OCI-M1 (cell line): ENCODE data around the gene MYLK4.

ENCODE experiments used
- DNase-seq: peaks from one replicate; lab custom pipeline; 2025; lab: John Stamatoyannopoulos, UW

MYLK4 gene

DNA sequence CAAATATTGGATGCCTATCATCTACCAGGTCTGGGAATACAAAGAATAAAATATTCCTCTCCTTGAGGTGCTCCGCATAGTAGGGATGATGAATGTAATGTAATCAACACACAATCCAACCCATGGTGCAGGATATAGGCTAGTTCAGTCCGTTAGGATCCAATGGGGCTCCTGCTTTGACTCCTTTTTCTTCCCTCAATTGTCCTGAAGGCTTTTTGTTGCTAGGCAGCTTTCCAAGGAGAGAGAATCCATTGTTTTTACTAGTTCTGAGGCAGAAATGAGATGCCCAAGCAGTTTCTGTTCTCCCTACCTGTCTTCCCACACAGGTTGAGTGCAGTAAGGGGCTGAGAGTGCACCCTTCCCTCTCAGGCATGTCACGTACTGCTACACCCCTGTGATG, 26.5 kb upstream of the MYLK4 start:
- no peak for DNase-seq

DNA sequence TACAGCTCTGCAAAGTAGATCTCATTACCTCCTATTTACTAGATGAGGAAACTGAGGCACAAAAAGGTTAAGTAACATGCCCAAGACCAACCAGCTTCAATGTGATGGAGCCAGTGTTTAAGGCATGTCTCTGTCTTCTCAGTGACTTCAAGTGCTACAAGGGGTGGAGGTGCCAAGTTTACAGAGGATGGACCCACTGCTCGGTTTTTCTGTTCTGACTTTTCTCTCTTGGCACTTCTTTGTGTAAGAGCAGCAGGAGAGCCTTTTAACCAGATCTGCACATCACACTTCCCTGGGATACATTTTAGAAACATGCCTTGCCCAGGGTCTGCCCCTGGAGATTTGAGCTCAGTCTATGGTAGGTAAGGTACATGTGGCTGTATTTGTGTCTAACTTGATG, 24.3 kb upstream of the MYLK4 start:
- DNase-seq: no peak

DNA sequence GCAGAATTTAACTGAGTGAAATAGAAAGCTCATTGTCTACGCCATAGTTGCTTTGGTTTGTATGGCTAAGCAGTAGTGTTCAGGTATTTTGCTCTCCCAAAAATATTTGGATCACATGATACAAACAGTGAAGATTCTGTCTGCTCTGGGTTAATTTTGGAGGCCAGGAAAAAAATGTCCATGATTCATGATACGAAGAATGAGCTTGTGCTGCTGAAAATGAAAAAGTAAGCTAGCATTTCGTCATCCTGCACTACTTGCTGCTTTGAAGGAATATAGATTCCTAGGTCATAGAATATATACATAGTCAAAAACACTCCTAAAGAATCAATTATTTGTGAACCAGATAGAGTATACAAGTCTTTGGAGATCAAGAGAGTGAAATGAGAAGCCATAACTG, 22.7 kb upstream of the MYLK4 start:
- no peak for DNase-seq

DNA sequence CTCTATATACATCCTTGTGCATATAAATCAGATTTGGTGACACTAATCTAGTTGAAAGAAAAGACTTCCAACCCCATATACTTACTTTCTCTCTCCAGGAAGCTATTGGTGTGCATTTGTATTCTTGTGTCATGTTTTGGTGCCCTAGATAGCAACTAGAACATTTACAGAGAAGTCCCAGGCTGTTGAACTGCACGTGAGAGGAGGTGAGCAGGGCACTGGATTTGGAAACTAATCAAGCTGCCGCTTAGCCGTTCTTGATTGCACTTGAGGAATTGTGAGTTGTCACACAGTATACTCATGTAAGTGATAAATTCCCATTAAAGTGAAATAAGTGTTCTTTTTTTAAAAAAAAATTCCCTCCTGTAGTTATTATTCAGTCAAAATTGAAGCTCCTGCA, 22.1 kb upstream of the MYLK4 start:
- no peak for DNase-seq

DNA sequence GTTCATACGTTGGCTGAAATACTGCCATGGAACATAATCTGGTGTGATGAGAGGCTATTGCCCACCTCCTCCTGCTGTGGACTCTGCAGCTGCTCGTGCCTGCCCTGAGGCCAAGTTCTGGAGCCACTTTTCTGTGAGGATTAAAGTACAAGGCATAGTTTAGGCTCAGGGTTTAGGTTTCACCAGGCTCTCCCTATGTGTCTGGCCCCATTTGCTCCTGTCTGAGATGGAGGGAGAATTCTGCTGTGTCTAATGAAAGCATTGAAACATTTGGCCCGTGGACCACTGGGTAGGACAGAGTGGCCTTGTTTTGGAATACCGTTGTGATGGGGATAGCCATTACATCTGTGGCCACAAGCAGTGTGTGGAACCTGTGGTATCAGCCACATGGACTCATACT, 20.4 kb upstream of the MYLK4 start:
- DNase-seq: no peak

DNA sequence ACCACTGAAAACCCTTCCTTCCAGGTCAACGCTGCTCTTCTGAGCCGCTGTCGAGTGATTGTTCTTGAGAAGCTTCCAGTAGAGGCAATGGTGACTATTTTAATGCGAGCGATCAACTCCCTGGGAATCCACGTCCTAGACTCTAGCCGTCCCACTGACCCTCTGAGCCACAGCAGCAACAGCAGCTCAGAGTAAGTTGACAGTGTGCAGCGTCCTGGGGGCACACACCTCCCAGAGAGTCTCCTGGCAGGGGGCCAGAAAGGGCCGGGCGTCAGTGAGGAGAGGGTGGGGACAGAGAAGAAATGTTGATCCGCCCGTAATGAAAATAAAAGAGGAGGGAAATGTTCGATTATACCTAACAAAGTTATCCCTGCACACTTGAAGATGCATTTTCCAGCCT, 19.4 kb upstream of the MYLK4 start:
- DNase-seq: peak; percentile 69

DNA sequence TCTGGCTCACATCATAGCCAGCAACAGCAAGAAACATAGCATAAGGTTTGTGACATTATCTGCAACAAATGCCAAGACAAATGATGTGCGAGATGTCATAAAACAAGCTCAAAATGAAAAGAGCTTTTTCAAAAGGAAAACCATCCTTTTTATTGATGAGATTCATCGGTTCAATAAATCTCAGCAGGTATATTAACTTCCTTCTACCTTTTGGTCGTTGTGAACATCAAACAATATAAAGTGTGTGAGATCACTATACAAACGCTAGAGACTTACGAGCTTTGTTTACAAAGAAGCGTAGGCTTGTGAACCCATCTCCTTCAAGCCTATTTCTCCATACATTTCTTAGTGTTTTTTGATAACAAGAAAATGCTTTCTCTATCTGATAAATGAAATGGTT, 18.0 kb upstream of the MYLK4 start:
- no peak for DNase-seq

DNA sequence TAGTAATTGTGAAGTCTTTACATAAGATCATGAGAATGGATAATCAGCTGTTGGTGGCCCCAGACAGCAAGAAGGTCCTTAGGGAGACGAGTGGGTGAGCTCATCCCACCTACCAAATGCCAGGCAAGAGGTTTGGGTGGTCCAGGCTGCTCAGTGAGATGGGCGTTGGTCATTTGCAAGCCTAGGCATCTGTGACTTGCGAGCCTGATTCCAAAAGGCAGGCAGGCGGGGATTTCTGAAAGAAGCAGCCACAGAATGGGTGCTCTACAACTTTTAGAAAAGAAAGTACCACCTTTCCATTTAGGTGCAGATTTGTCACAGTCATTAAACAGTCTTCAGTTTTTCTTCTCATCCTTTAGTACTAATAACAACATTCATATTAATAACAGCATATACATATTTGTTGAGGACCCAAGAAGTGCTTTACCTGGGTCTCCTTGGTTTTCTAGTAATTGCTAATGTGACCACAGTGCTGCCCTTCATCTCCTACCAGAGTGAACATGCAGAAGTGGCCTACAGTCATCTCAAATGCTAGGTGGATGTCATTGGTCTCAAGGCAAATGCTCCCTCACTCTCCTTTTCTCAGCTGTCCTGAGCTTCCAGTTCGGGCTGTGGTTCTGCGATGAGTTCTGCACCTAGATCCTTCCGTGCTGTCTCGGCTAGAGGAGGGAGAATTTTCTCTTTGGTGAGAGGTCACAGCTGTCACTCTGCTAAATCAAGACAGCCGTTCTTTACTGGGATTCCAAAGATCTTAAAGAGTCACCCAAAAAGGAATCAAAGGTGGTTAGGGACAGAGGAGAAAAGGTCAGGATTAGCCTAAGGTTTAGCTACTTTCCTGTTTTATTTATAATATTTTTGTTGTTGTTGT, 17.2 kb upstream of the MYLK4 start:
- peak; percentile 47 for DNase-seq

DNA sequence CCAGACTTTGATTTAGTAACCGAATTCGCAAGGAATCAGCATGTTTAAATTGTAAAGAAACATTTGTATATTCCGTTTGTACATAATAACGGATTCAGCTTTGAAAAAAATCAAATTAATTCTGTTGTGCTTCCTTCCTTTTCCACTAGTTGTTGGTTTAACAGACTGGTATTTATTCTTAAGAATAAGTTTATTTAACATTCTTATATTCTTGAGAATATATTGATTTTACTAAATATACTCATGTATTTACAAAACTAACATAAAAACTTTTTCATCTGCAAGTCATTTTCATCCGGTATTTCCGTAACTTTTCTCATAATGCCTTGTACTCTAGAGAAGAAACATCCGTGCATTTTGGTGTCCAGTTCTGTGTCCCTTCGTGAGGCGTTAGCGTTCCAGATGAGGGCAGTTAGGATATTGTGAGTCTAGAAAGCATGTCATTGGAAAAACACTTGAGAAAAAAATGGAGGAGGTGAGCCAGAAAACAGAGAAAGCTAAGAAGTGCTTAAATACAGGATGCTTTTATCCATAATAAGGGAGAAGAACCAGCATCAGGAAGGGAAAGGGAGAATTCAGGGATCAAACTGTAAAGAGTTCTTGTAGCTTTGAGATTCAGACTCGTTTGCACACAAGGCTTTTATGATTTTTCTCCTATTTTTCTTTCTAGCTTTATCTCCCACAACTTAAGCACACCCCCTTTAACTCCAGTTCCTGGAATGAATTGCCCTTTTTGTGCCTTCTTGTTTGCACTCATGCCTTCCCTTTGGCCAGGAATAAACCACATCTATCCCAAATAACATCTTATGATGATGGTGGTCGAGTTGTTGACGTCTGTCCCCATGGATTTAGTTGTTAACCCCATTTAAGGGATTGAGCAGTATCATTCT, 16.3 kb upstream of the MYLK4 start:
- DNase-seq: peak; percentile 79

DNA sequence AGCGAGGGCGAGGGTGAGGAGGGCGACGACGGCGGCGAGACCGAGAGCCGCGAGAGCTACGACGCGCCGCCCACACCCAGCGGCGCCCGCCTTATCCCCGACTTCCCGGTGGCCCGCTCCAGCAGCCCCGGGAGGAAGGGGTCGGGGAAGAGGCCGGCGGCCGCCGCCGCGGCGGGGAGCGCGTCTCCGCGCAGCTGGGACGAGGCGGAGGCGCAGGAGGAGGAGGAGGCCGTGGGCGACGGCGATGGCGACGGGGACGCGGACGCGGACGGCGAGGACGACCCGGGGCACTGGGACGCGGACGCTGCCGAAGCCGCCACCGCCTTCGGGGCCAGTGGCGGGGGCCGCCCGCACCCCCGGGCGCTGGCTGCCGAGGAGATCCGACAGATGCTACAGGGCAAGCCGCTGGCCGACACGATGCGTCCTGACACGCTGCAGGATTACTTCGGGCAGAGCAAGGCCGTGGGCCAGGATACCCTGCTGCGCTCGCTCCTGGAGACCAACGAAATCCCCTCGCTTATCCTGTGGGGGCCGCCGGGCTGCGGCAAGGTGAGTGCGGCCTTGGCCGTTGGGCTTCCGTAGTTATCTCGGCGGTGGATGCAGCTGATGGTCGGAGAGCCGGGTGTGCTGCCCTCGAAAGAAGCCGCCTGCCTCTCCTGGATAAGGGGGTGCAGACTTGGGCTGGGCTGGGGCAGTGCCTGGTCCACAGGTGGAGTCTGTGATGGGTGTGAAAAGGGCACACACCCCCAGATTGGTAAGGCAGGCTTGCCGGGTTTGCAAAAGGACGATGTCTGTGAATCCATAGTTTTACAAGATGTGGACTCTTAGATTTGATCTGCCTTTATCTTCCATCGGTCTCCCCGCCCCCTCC, 15.4 kb upstream of the MYLK4 start:
- peak; percentile 68 for DNase-seq

DNA sequence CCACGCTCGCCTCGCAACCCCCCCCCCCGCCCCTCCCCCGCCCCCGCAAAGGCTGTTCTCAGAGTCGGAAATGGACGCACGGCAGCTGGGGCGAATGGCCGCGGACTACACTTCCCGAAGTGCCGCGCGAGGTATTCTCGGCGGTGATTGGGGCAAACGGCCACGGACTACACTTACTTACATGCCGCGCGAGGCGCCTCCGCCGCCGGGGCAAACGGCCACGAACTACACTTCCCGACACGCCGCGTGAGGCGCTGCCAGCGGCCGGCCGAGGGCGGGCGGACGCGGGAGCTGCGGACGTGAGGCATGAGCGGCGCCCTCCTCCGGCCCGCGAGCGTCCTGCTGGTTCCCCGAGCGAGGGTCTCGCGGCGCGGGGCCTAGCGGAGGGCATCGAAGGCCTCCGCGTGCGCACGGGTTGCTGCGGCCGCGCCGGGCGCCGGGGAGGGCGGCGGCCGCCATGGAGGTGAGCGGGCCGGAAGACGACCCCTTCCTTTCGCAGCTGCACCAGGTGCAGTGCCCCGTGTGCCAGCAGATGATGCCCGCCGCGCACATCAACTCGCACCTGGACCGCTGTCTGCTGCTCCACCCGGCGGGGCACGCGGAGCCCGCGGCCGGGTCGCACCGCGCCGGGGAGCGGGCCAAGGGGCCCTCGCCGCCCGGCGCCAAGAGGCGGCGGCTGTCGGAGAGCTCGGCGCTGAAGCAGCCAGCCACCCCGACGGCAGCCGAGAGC, 14.6 kb upstream of the MYLK4 start, which contains the start of gene WRNIP1:
Gene WRNIP1 (plus strand): TSS at position 228 of the 730 bp plus-strand sequence. CDS start 230 bp downstream, at position 458.
- DNase-seq: peak; percentile 99

DNA sequence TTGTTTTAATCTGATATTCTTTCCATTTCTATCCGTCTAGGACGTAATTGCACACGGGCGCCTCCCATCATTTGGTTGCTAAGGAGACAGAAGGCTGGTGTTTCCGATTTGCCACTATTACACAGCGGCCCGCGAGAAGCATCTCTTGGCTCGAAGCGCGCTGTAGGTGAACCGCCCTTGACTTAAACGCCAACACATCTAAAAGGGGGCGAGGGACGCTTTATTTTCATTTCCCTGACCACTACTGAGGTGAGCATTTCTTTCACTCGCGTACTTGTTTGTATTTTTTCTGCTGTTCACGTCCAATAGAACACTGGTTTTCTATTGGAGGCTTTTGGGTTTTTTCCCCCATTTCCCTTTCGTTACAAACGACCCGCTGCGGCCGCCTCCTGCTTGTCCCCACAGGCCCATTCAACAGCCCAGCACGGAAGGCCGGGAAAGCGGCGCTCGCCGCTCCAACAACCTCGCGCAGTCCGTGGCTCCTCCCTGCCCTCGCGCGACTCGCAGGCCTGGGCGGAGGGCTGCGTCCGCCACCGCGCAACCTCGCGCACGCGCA, 14.0 kb upstream of the MYLK4 start:
- peak; percentile 82 for DNase-seq

DNA sequence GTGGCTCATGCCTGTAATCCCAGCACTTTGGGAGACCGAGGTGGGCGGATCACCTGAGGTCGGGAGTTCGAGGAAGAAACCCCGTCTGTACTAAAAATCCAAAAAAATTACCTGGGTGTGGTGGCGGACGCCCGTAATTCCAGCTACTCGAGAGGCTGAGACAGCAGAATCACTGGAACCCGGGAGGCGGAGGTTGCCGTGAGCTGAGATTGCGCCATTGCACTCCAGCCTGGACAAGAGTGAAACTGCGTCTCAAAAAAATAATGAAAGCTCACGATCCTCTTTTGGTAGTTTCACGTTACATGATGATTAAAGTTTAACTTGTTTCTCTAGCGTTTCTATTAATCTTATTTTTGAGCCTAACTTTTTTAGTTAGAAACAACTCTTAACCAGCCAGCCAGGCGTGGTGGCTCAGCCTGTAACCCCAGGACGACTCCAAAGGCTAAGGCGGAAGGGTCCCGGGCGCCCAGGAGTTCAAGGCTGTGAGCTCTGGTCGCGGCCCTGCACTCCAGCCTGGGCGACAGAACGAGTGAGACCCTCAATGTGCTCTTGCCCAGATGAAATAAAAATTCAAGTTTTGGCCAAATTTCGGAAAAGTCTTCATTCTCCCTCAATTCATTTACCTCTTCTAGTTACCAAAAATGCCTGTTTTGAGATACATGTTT, 13.3 kb upstream of the MYLK4 start:
- DNase-seq: no peak

DNA sequence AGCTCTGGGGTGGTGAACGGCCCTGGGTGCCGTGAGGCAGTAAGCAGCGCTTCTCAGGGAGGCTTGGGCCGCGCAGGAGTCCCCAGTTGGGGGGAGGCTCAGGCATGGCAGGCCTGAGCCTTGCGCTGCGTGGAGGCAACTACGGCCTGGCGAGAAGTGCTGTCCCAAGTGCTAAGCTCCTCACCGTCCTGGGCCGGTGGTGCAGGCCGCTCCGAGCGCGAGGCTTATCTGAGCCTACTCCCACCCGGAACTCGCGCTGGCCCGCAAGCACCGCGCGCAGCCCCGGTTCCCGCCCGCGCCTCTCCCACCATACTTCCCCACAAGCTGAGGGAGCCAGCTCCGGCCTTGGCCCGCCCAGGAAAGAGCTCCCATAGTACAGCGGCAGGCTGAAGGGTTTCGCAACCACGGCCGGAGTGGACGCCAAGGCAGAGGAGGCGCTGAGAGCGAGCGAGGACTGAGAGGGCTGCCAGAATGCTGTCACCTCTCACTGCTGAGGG, 12.7 kb upstream of the MYLK4 start:
- no peak for DNase-seq

DNA sequence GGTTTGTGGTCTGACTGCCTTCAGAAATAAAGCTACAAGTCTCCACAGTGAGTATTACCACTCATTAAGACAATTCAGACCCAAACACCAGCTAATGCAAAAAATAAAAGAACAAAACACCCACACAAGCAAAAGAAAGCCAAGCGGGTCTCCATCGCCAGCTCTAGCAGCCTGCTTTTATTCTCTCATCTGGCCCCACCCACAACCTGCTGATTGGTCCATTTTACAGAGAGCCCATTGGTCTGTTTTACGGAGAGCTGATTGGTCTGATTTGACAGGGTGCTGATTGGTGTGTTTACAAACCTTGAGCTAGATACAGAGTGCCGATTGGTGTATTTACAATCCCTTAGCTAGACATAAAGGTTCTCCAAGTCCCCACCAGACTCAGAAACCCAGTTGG, 12.1 kb upstream of the MYLK4 start:
- peak; percentile 20 for DNase-seq

DNA sequence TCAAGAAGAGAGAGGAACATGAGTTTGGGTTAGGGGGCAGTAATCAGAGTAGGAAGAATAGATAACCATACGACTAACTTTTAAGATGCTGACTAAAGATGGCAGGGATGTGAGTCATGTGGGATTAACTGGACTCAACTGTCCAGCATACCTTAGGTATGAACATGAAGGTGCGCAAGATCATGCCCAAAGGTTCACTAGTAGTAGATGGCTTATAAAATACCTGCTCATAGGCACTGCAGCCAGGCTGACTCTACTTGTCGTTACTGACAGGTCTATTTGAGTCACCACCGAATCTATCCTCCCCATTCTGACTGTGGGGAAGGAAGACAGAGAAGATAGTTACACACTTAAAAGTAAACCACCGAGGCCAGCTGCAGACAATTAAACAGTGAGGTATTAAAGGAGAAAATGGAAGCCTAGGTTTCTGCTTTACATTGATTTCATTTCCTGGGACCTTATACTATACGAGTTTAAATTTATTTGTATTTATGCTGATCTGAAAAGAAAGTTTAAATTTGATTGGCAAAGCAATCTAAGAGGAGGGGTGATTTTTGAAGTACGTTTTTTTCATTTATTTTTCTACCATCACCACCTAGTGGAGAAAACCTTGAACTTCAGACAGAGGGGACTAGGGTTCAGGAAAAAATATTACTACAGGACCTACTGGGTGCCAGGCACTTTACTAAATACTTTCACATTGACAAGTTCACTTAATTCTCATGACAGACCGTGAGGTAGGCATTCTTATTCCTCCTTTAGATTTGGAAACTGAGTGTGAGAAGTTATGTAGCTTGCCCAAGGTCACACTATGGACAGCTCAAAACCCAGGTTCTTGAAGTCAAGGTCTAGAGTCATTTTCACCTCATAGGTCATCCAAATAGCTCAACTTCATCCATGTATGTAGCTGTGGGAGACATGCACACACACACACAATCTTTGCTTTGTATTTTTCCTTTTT, 10.4 kb upstream of the MYLK4 start:
- DNase-seq: peak; percentile 81

DNA sequence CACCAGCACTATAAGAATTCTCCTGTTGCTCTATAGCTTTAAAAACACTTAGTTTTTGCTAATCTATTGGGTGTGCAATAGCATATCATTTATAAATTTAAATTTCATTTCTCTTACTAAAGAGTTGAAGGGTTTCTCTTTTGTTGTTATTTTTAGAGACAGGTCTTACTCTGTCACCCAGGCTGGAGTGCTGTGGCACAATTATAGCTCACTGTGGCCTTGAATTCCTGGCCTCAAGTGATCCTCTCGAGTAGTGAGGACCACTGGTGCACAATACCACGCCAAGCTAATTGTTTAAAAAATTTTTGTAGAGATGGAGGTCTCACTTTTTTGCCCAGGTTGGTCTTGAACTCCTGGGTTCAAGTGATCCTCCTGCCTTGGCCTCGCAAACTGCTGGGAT, 8.3 kb upstream of the MYLK4 start:
- DNase-seq: no peak

DNA sequence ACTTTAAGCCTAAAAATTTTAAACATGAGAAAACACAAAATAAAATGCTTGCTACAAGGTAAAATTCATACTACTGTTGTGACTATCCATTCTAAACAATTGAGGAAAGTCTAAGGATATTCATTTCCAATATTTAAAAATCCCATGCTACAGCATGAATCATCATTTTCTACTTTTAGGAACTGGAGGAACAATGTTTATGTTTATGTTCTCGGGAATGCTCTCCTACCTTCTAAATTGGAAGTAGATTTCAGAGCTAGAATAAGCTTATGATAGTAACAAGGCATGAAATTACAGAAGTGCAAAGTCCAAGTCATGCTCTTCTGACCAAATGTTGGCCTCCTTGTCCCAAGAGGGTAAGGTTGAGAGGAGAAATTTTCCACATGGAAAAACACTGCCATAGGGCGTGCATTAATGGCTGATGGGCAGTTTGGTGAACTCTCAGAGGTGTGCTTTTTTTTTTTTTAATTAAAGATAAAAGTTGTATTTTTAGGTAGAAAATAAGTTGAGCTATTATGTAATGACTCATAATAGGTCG, 6.0 kb upstream of the MYLK4 start:
- DNase-seq: no peak

DNA sequence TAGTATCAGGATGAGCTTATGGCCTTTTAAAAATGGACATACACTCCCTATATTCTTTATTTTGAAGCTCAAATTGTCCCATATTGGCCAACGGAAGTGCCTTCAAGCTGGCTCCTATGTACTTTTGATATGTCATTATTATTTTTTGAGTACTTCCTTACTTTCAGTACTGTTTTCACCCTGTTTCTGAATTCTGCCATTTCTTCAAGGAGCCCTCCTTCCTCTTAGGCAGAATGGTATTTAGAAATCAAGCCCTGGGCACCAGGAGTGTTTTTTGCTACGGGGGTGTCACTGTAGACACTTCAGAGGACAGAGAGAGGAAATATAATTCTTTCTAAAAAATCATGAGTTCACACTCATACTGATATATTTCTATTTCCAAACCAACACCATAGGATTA, 5.5 kb upstream of the MYLK4 start:
- no peak for DNase-seq
